HG02885 (cell line): ENCODE measurements around the gene PTS.

ENCODE experiments used
- ATAC-seq: cut with Tn5 transposase; IDR thresholded peaks from one replicate; pipeline ENCODE4 v1.9.1; 2021; ENCODE audit warnings: mild to moderate bottlenecking; ENCODE audit not compliant: unreplicated experiment, poor library complexity

Gene PTS

GRCh38 chr11:112253605-112254242, 27.5 kb downstream of the PTS start:
- ATAC-seq = no peak

GRCh38 chr11:112255067-112255720, 29.0 kb downstream of the PTS start:
- no peak for ATAC-seq

GRCh38 chr11:112260490-112260889, 34.3 kb downstream of the PTS start, which contains the start of gene PLET1:
Gene PLET1, minus strand, starts transcription at chr11:112260860. Its CDS starts 271 bp downstream, at chr11:112260589.
- ATAC-seq = no peak

- ATAC-seq = no peak
These were observed 39.6 kb downstream of the PTS start for GRCh38 chr11:112265659-112266409.

- no peak for ATAC-seq
These were observed 40.2 kb downstream of the PTS start for GRCh38 chr11:112266410-112266778.

- ATAC-seq = no peak
These were observed 41.0 kb downstream of the PTS start for GRCh38 chr11:112267188-112267591.

GRCh38 chr11:112268406-112268805, 42.2 kb downstream of the PTS start:
- ATAC-seq = no peak

GRCh38 chr11:112269139-112269538, 42.9 kb downstream of the PTS start:
- ATAC-seq = no peak

- no peak for ATAC-seq
These were observed 44.4 kb downstream of the PTS start for GRCh38 chr11:112270551-112271180.

- no peak for ATAC-seq
These were observed 45.0 kb downstream of the PTS start for GRCh38 chr11:112271242-112271641.

GRCh38 chr11:112273066-112273465, 46.8 kb downstream of the PTS start:
- ATAC-seq = no peak

- no peak for ATAC-seq
These were observed 48.0 kb downstream of the PTS start for GRCh38 chr11:112274007-112274783.

GRCh38 chr11:112277029-112277428, 50.8 kb downstream of the PTS start:
- ATAC-seq = no peak

GRCh38 chr11:112277941-112278340, 51.7 kb downstream of the PTS start:
- no peak for ATAC-seq

GRCh38 chr11:112278803-112279202, 52.6 kb downstream of the PTS start:
- ATAC-seq = no peak

- peak; percentile 53 for ATAC-seq
These were observed 53.7 kb downstream of the PTS start for GRCh38 chr11:112279901-112280267.

- peak; percentile 84 for ATAC-seq
These were observed 54.3 kb downstream of the PTS start for GRCh38 chr11:112280268-112281126.

GRCh38 chr11:112281726-112282125, 55.5 kb downstream of the PTS start:
- ATAC-seq = no peak
